ENCODE data around the gene KCNIP4. TPM values are rescaled to one million over a fixed set of nuclear protein-coding genes. Genes with fewer than 3 reads are reported as not detected.

The KCNIP4 gene
- total RNA-seq, 4 donors from 2014 or later = 0.19 TPM; not detected in 3

- DNase-seq = no peak
- intact Hi-C loops (cut with DNase I) = no loop called here
- H3K36me3 ChIP-seq = no peaks in the 10 kb centered on the region
- 63 to 75% methylated on average over 3 of the region's 3 CpGs for WGBS, 2 donors
- no peaks in the 10 kb centered on the region for H3K9me3 ChIP-seq
- H3K4me3 ChIP-seq = no peak overlapping the region
- H3K27ac ChIP-seq = no peak overlapping the region
- TF ChIP-seq CTCF (IDR thresholded peaks at IDR 0.05) (no peak), POLR2A (IDR thresholded peaks at IDR 0.05) (no peak)
- no peaks in the 10 kb centered on the region for H3K4me1 ChIP-seq
- no peaks in the 10 kb centered on the region for H3K27me3 ChIP-seq
Measured at GRCh38 chr4:21544955-21545354, 403.6 kb downstream of the KCNIP4 start.

DNA sequence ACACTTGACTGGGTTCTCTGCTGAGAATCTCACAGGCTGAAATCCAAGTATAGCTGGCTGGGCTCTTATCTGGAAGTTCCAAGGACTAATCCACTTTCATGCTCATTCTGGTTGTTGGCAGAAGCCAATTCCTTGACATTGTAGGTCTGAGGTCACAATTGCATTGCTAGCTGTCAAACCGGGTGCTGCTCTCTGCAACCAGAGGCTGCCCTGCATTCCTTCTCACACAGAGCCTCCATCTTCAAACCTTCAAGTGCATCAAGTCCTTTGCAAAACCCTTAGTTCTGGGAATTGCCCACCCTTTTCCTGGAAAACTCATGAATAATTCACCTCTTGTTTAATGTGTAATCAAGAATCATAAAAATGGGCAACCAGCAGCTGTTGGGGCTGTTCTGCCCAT lies 404.2 kb downstream of the KCNIP4 start:
- Histone ChIP-seq H3K27me3 (no peaks in the 10 kb centered on the region), H3K36me3 (no peaks in the 10 kb centered on the region), H3K4me1 (no peaks in the 10 kb centered on the region), H3K4me3 (no peak overlapping the region), H3K9me3 (no peaks in the 10 kb centered on the region), H3K27ac (no peak overlapping the region)
- DNase-seq = no peak
- TF ChIP-seq POLR2A (IDR thresholded peaks at IDR 0.05) (no peak), CTCF (IDR thresholded peaks at IDR 0.05) (no peak)
- intact Hi-C loops (cut with DNase I) = no loop called here
- 0 to 7% methylated on average over 1 of the region's 1 CpG for WGBS, 2 donors

DNA sequence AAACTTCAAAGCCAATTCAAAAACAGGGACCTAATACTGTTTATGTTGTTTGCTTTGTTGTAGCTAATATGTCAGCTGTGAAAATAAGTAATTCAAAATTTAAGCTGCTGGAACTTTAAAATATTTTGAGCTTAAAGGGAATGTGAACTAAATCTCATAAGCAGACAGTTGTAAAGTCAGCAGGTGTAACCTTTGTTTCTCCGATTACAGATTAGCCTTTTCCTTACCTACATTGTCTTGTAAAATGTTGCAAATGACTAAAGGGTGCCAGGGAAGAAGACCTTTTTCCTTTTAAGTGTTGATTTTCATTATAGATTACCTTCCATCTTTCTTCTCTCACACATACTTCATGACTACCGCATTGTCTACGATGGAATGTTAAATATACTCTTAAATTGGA lies 405.1 kb downstream of the KCNIP4 start:
- H3K4me3 ChIP-seq = no peak overlapping the region
- WGBS, 2 donors = 59 to 73% methylated on average over 3 of the region's 3 CpGs
- no peak for DNase-seq
- no peaks in the 10 kb centered on the region for H3K9me3 ChIP-seq
- TF ChIP-seq POLR2A (IDR thresholded peaks at IDR 0.05) = no peak
- no peak for TF ChIP-seq CTCF (IDR thresholded peaks at IDR 0.05)
- H3K27ac ChIP-seq = no peak overlapping the region
- intact Hi-C loops (cut with DNase I) = no loop called here
- no peaks in the 10 kb centered on the region for H3K27me3 ChIP-seq
- H3K36me3 ChIP-seq = no peaks in the 10 kb centered on the region
- H3K4me1 ChIP-seq = no peaks in the 10 kb centered on the region

GRCh38 chr4:21535898-21536297 lies 412.7 kb downstream of the KCNIP4 start:
- 62 to 69% methylated on average over 2 to 3 of the region's 3 CpGs for WGBS, 2 donors

GRCh38 chr4:21531048-21531447 lies 417.5 kb downstream of the KCNIP4 start:
- no peak for DNase-seq
- no peaks in the 10 kb centered on the region for H3K4me1 ChIP-seq
- no peak overlapping the region for H3K27ac ChIP-seq
- no peaks in the 10 kb centered on the region for H3K36me3 ChIP-seq
- no peak overlapping the region for H3K4me3 ChIP-seq
- H3K27me3 ChIP-seq = no peaks in the 10 kb centered on the region
- no peaks in the 10 kb centered on the region for H3K9me3 ChIP-seq
- TF ChIP-seq POLR2A (IDR thresholded peaks at IDR 0.05) = no peak
- no peak for TF ChIP-seq CTCF (IDR thresholded peaks at IDR 0.05)
- intact Hi-C loops (cut with DNase I) = no loop called here

More at GRCh38 chr4:21535898-21536297, 412.7 kb downstream of the KCNIP4 start:
- Histone ChIP-seq H3K4me1 (no peaks in the 10 kb centered on the region), H3K27ac (no peak overlapping the region), H3K36me3 (no peaks in the 10 kb centered on the region), H3K4me3 (no peak overlapping the region), H3K27me3 (no peaks in the 10 kb centered on the region), H3K9me3 (no peaks in the 10 kb centered on the region)
- no peak for TF ChIP-seq POLR2A (IDR thresholded peaks at IDR 0.05)
- TF ChIP-seq CTCF (IDR thresholded peaks at IDR 0.05) = no peak
- no peak for DNase-seq
- intact Hi-C loops (cut with DNase I) = no loop called here
